ENCODE results near the gene GRB14.

DNA sequence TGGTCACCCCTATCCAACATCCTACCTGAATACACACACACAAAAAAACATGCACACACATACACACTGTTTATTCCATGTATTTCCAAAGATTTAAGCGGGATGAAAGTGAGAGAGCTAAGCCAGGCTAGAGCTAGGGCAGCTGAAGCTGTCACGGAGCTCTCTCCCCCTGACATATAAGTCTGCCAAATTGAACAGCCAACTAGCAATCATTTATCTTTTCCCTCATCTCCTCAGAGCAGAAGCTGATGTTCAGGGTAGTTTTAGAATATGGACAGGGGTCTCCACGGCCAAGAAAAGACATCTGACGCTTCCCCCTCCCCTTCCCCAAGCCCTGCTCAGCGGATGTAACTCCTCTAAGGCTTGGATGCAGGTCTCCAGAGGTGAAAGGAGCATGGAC is 171.6 kb downstream of the GRB14 start:
- TF ChIP-seq, protein P1, sequence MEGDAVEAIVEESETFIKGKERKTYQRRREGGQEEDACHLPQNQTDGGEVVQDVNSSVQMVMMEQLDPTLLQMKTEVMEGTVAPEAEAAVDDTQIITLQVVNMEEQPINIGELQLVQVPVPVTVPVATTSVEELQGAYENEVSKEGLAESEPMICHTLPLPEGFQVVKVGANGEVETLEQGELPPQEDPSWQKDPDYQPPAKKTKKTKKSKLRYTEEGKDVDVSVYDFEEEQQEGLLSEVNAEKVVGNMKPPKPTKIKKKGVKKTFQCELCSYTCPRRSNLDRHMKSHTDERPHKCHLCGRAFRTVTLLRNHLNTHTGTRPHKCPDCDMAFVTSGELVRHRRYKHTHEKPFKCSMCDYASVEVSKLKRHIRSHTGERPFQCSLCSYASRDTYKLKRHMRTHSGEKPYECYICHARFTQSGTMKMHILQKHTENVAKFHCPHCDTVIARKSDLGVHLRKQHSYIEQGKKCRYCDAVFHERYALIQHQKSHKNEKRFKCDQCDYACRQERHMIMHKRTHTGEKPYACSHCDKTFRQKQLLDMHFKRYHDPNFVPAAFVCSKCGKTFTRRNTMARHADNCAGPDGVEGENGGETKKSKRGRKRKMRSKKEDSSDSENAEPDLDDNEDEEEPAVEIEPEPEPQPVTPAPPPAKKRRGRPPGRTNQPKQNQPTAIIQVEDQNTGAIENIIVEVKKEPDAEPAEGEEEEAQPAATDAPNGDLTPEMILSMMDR (IDR thresholded peaks at IDR 0.05), result no peak
- TF ChIP-seq ZFX (IDR thresholded peaks at IDR 0.05; ENCODE audit: borderline replicate concordance), result no peak
